GM21717 (cell line): Measurements from ENCODE around the gene ADGRG7.
"Not testable (repeated sequence)": the region's sequence is repeated elsewhere in the genome, so short reads cannot be mapped to it uniquely, and the experiment has no call there.

Experiments used
- ATAC-seq: cut with Tn5 transposase; IDR thresholded peaks from one replicate; pipeline ENCODE4 v1.9.1; 2021; ENCODE audit warnings: mild to moderate bottlenecking, moderate library complexity; ENCODE audit not compliant: unreplicated experiment

The ADGRG7 gene

GRCh38 chr3:100640633-100641032 is 31.2 kb downstream of the ADGRG7 start:
- no peak for ATAC-seq

GRCh38 chr3:100641471-100642032 is 32.2 kb downstream of the ADGRG7 start:
- ATAC-seq: no peak

GRCh38 chr3:100645913-100646312 is 36.5 kb downstream of the ADGRG7 start:
- ATAC-seq: no peak

- ATAC-seq: no peak
Measured at GRCh38 chr3:100647171-100647570, 37.8 kb downstream of the ADGRG7 start.

GRCh38 chr3:100647657-100648056 is 38.3 kb downstream of the ADGRG7 start:
- no peak for ATAC-seq

- peak; percentile 97 for ATAC-seq
Measured at GRCh38 chr3:100650651-100651619, 41.5 kb downstream of the ADGRG7 start.

GRCh38 chr3:100653604-100654294 is 44.3 kb downstream of the ADGRG7 start:
- no peak for ATAC-seq

- no peak for ATAC-seq
Measured at GRCh38 chr3:100656945-100657344, 47.5 kb downstream of the ADGRG7 start.

GRCh38 chr3:100661294-100661693 is 51.9 kb downstream of the ADGRG7 start:
- not testable (repeated sequence) for ATAC-seq

GRCh38 chr3:100662113-100662823 is 52.9 kb downstream of the ADGRG7 start:
- ATAC-seq: no peak

- ATAC-seq: no peak
Measured at GRCh38 chr3:100665230-100665629, 55.8 kb downstream of the ADGRG7 start.

GRCh38 chr3:100666699-100667098 is 57.3 kb downstream of the ADGRG7 start:
- ATAC-seq: not testable (repeated sequence)

GRCh38 chr3:100667316-100667715 is 57.9 kb downstream of the ADGRG7 start:
- not testable (repeated sequence) for ATAC-seq

- not testable (repeated sequence) for ATAC-seq
Measured at GRCh38 chr3:100670995-100671394, 61.6 kb downstream of the ADGRG7 start.

GRCh38 chr3:100681496-100681895 is 72.1 kb downstream of the ADGRG7 start:
- no peak for ATAC-seq

- no peak for ATAC-seq
Measured at GRCh38 chr3:100682056-100682853, 72.9 kb downstream of the ADGRG7 start.

GRCh38 chr3:100682854-100683760 is 73.7 kb downstream of the ADGRG7 start:
- ATAC-seq: no peak

GRCh38 chr3:100693225-100693624 is 83.8 kb downstream of the ADGRG7 start:
- no peak for ATAC-seq

GRCh38 chr3:100695696-100696095 is 86.3 kb downstream of the ADGRG7 start:
- no peak for ATAC-seq
